Neural progenitor cell (in vitro differentiated cells): ENCODE measurements around the gene SLC2A5. TPM values are rescaled to one million over a fixed set of nuclear protein-coding genes. Genes with fewer than 3 reads are reported as not detected.
"Not testable (repeated sequence)": the region's sequence is repeated elsewhere in the genome, so short reads cannot be mapped to it uniquely, and the experiment has no call there.

Source experiments
- DNase-seq: peaks from one replicate; pipeline ENCODE4 v3.0.0-alpha.2; 2016; ENCODE audit warnings: low spot score
- H2AFZ ChIP-seq: fragments of 200-600 bp; sonication (generic); replicated peaks from 2 replicates; pipeline ENCODE4 v1.6.1; 2016; ENCODE audit warnings: antibody characterized with exemption
- H3F3A ChIP-seq: fragments of 200-600 bp; sonication (generic); 2 replicates; pipeline ENCODE4 v1.6.1; 2016; ENCODE audit warnings: antibody characterized with exemption, low read depth
- H3K27ac ChIP-seq: fragments of 200-600 bp; sonication (generic); 2 replicates; pipeline ENCODE4 v1.5.1; 2016; ENCODE audit warnings: mild to moderate bottlenecking
- H3K27me3 ChIP-seq: fragments of 200-600 bp; sonication (generic); 2 replicates; pipeline ENCODE4 v1.6.1; 2016; ENCODE audit warnings: mild to moderate bottlenecking, moderate library complexity
- H3K36me3 ChIP-seq: fragments of 200-600 bp; sonication (generic); 2 replicates; pipeline ENCODE4 v1.5.1; 2016
- H3K4me1 ChIP-seq: fragments of 200-600 bp; sonication (generic); 2 replicates; pipeline ENCODE4 v1.6.1; 2016; ENCODE audit warnings: mixed run types
- H3K4me2 ChIP-seq: fragments of 200-600 bp; sonication (generic); 2 replicates; pipeline ENCODE4 v1.6.1; 2016
- H3K4me3 ChIP-seq: fragments of 200-600 bp; sonication (generic); 2 replicates; pipeline ENCODE4 v1.5.1; 2016
- H3K79me2 ChIP-seq: fragments of 200-600 bp; sonication (generic); 2 replicates; pipeline ENCODE4 v1.6.1; 2016; ENCODE audit warnings: low read depth
- H3K9ac ChIP-seq: fragments of 200-600 bp; sonication (generic); 2 replicates; pipeline ENCODE4 v1.6.1; 2016
- H3K9me3 ChIP-seq: fragments of 200-600 bp; sonication (generic); 2 replicates; pipeline ENCODE4 v1.5.1; 2016; ENCODE audit warnings: low read depth
- H4K20me1 ChIP-seq: fragments of 200-600 bp; sonication (generic); 2 replicates; pipeline ENCODE4 v1.6.1; 2016; ENCODE audit warnings: low read depth
- H3K27ac Mint-ChIP-seq: 3 replicates; pipeline ENCODE4 v1.8.0; 2021; ENCODE audit warnings: mixed read lengths
- H3K27me3 Mint-ChIP-seq: 2 replicates; pipeline ENCODE4 v1.8.0; 2022; ENCODE audit warnings: low read depth, mild to moderate bottlenecking, inconsistent platforms, moderate library complexity, mixed read lengths; ENCODE audit not compliant: insufficient read depth
- H3K36me3 Mint-ChIP-seq: 3 replicates; pipeline ENCODE4 v1.8.0; 2021; ENCODE audit warnings: mixed read lengths
- H3K4me1 Mint-ChIP-seq: 3 replicates; pipeline ENCODE4 v1.8.0; 2021; ENCODE audit warnings: mixed read lengths
- H3K4me3 Mint-ChIP-seq: 3 replicates; pipeline ENCODE4 v1.8.0; 2021; ENCODE audit warnings: mild to moderate bottlenecking, moderate library complexity, mixed read lengths
- H3K9me3 Mint-ChIP-seq: 3 replicates; pipeline ENCODE4 v1.8.0; 2020; ENCODE audit warnings: mixed read lengths
- CTCF ChIP-seq: fragments of 200-600 bp; sonication (generic); IDR thresholded peaks from 2 replicates; pipeline ENCODE4 v1.5.1; 2017; ENCODE audit warnings: antibody characterized with exemption, mild to moderate bottlenecking
- EZH2 ChIP-seq: fragments of 200-600 bp; sonication (generic); IDR thresholded peaks from 2 replicates; pipeline ENCODE4 v1.6.1; 2017; ENCODE audit warnings: antibody characterized with exemption, mild to moderate bottlenecking, moderate library complexity
- EZH2phosphoT487 ChIP-seq: fragments of 200-600 bp; sonication (generic); IDR thresholded peaks from 2 replicates; pipeline ENCODE4 v1.6.1; 2017; ENCODE audit warnings: antibody characterized with exemption
- total RNA-seq: library from RNA; depleted of rRNA; stranded (reverse); fragments of >200 nt; gene quantifications from 2 replicates; pipeline ENCODE4 v1.2.3, GENCODE V29; 2015; ENCODE audit warnings: low replicate concordance

SLC2A5 gene
- total RNA-seq, 1 donor from 2014 or later, result not detected

DNA sequence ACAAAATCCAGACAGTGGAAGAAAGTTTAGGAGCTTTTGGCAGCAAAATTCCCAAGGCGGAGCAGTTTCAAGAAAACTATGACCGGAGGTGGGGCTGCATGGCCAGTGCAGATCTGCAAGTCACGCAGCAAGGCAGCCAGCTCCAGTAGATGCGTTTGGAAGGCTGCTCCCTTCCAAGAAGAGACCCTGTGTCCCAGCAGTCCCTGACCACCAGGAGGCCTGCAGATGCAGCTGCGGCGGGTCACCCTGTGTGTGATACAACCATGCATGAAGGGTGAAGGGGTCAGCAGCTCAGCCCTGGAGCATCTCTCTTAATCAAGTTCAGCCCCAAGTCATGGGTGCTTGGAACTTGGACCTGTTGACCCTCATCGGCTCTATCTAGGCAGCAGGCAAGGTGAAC lies 30.1 kb upstream of the SLC2A5 start:
- Histone ChIP-seq H3K27ac (no peak overlapping the region), H3K36me3 (no peaks in the 10 kb centered on the region)
- H3K9me3 Mint-ChIP-seq, result peaks cover 16% of the 10 kb centered on the region

GRCh38 chr1:9097947-9098705 lies 28.7 kb upstream of the SLC2A5 start:
- peaks cover 17% of the 10 kb centered on the region for H3K9me3 Mint-ChIP-seq
- TF ChIP-seq EZH2 (no peak), EZH2phosphoT487 (no peak), CTCF (no peak)
- H3K4me1 ChIP-seq, result no peaks in the 10 kb centered on the region
- H3K9ac ChIP-seq, result no peak overlapping the region
- H3K27me3 ChIP-seq, result no peaks in the 10 kb centered on the region
- H3K27me3 Mint-ChIP-seq, result peaks cover 5% of the 10 kb centered on the region
- peaks cover 5% of the 10 kb centered on the region for H3K4me1 Mint-ChIP-seq
- H3K36me3 ChIP-seq, result no peaks in the 10 kb centered on the region
- H3K4me2 ChIP-seq, result no peak overlapping the region
- peaks cover 4% of the 10 kb centered on the region for H3F3A ChIP-seq
- H3K4me3 Mint-ChIP-seq, result peak overlapping the region; percentile 41
- H2AFZ ChIP-seq, result no peak overlapping the region
- H4K20me1 ChIP-seq, result no peaks in the 10 kb centered on the region
- H3K27ac ChIP-seq, result no peak overlapping the region
- H3K9me3 ChIP-seq, result peaks cover 7% of the 10 kb centered on the region
- H3K27ac Mint-ChIP-seq, result no peak overlapping the region
- no peak overlapping the region for H3K4me3 ChIP-seq
- peaks cover 4% of the 10 kb centered on the region for H3K36me3 Mint-ChIP-seq
- no peak for DNase-seq
- no peaks in the 10 kb centered on the region for H3K79me2 ChIP-seq

More for the DNA sequence above, 30.1 kb upstream of the SLC2A5 start:
- H3K4me1 ChIP-seq, result no peaks in the 10 kb centered on the region
- no peaks in the 10 kb centered on the region for H3K27me3 ChIP-seq
- TF ChIP-seq EZH2 (no peak), CTCF (peak; percentile 6), EZH2phosphoT487 (no peak)
- peaks cover 4% of the 10 kb centered on the region for H3F3A ChIP-seq
- H3K4me2 ChIP-seq, result no peak overlapping the region
- Mint-ChIP-seq H3K27me3 (peaks cover 4% of the 10 kb centered on the region), H3K4me3 (no peak overlapping the region), H3K4me1 (peaks cover 5% of the 10 kb centered on the region), H3K36me3 (peaks cover 4% of the 10 kb centered on the region), H3K27ac (no peak overlapping the region)
- H3K79me2 ChIP-seq, result no peaks in the 10 kb centered on the region
- H3K9ac ChIP-seq, result no peak overlapping the region
- DNase-seq, result no peak
- H3K9me3 ChIP-seq, result peaks cover 7% of the 10 kb centered on the region
- no peak overlapping the region for H3K4me3 ChIP-seq
- H4K20me1 ChIP-seq, result no peaks in the 10 kb centered on the region
- no peak overlapping the region for H2AFZ ChIP-seq

- Histone ChIP-seq H3K79me2 (no peaks in the 10 kb centered on the region), H3K9me3 (peaks cover 7% of the 10 kb centered on the region), H3F3A (no peaks in the 10 kb centered on the region), H3K36me3 (no peaks in the 10 kb centered on the region), H3K27ac (no peak overlapping the region), H4K20me1 (no peaks in the 10 kb centered on the region), H3K27me3 (no peaks in the 10 kb centered on the region), H3K4me2 (no peak overlapping the region), H3K4me1 (no peaks in the 10 kb centered on the region), H3K4me3 (no peak overlapping the region), H3K9ac (no peak overlapping the region), H2AFZ (no peak overlapping the region)
- H3K4me1 Mint-ChIP-seq, result peaks cover 5% of the 10 kb centered on the region
- H3K36me3 Mint-ChIP-seq, result peaks cover 4% of the 10 kb centered on the region
- no peak for TF ChIP-seq EZH2
- TF ChIP-seq EZH2phosphoT487, result no peak
- no peak for TF ChIP-seq CTCF
- H3K4me3 Mint-ChIP-seq, result no peak overlapping the region
- peaks cover 5% of the 10 kb centered on the region for H3K27me3 Mint-ChIP-seq
- H3K9me3 Mint-ChIP-seq, result peaks cover 17% of the 10 kb centered on the region
- no peak for DNase-seq
- H3K27ac Mint-ChIP-seq, result no peak overlapping the region
These were observed 26.4 kb upstream of the SLC2A5 start for GRCh38 chr1:9095818-9096217.

DNA sequence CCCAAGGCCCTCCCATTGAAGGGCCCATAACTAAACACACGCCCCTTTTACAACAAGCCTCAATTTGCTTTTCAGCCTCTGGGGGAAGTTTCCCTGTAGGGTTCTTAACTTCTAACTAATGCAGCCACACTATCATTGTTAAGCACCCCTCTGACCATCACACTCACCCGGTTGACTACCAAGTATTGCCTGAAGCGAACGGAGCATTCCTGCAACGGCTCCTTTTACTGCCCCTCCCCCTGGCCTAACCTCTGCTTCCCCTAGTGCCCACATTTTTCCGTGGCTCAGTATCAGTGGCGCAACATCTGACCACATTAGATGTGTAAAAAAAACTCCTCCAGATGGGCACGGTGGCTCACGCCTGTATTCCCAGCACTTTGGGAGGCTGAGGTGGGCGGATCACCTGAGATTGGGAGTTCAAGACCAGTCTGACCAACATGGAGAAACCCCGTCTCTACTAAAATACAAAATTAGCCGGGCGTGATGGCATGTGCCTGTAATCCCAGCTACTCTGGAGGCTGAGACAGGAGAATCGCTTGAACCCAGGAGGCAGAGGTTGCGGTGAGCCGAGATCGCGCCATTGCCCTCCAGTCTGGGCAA lies 24.7 kb upstream of the SLC2A5 start:
- H3K4me1 Mint-ChIP-seq, H3K27ac Mint-ChIP-seq, H3K79me2 ChIP-seq, H3K9ac ChIP-seq, H3K4me3 ChIP-seq, H3F3A ChIP-seq, H3K27ac ChIP-seq, H3K36me3 Mint-ChIP-seq, H3K9me3 ChIP-seq, H4K20me1 ChIP-seq, H3K27me3 Mint-ChIP-seq, H3K4me3 Mint-ChIP-seq, H3K4me1 ChIP-seq, H2AFZ ChIP-seq, H3K4me2 ChIP-seq, H3K27me3 ChIP-seq, DNase-seq, H3K36me3 ChIP-seq: not testable (repeated sequence)
- H3K9me3 Mint-ChIP-seq, result peaks cover 17% of the 10 kb centered on the region
